AG04449 (cell line): Measurements from ENCODE around the gene B3GALT4.
A peak's percentile ranks its signal among the peaks of the same experiment; 100 is the strongest.

Experiments
- CTCF ChIA-PET: fragments of 350-600 bp; formaldehyde crosslinking; extraction: SDS; loops from one replicate; lab custom pipeline; 2021; ENCODE audit warnings: antibody characterized with exemption; lab: Yijun Ruan, JAX
- POLR2A ChIA-PET: fragments of 400-600, 350-600 bp; formaldehyde crosslinking; extraction: SDS; loops from one replicate; lab custom pipeline; 2020; ENCODE audit warnings: antibody characterized with exemption, inconsistent platforms; lab: Yijun Ruan, JAX
- DNase-seq: peaks from one replicate; pipeline ENCODE4 v3.0.0-alpha.2; 2010; ENCODE audit warnings: low read depth, low spot score
- H3K4me3 ChIP-seq: 2 replicates; pipeline ENCODE4 v1.5.1; 2011; ENCODE audit warnings: low read depth, mild to moderate bottlenecking, control low read depth, low read length
- CTCF ChIP-seq: IDR thresholded peaks from one replicate; pipeline ENCODE4 v1.5.1; 2011; ENCODE audit warnings: mild to moderate bottlenecking, moderate library complexity, low read length, control low read depth, inconsistent platforms; ENCODE audit not compliant: insufficient read depth; ENCODE audit errors: missing control alignments

Gene B3GALT4

DNA sequence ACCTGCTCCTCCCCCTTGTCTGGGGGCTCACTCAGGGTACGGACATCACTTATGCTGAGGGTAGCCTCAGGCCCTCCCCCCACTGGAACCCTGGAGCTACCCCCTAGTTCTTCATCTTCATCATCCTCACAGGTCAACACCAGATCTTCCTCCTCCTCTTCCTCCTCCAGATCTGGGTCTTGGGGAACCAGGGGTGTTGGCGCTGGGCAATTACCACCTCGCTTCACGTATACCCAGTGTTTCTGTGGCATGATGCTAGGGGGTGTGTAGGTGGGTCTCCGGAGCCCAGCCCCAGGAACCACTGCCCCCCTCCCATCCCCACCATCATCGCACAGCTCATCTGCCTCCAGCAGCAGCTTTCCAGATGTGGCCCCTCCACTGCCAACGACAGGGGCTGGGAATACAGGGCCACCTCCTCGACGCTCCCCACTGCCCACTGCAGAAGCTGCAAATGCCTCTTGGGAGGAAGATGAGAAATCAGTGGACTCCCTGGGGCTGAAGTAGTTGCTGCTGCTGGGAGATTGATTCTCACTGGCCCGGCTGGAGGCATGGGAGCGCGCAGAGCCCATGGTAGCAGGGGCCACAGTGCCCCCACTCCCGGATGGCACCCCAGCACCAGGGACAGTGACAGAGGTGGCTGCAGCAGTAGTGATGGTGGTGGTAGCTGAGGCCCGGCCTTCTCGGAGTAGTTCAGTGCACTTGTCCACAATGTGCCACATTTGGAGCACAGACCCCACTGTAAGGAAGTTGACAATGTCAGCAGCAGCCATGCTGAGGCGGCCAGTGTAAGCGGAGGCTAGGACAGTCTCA, 39.1 kb downstream of the B3GALT4 start:
- TF ChIP-seq CTCF, result no peak
- POLR2A ChIA-PET, result no interaction called here
- no peak overlapping the region for H3K4me3 ChIP-seq
- no peak for DNase-seq
- CTCF ChIA-PET, result interaction anchor here (0.8 to 4.0 kb wide), 2 partner anchors 16 to 75 kb away, joined by 3 to 14 read pairs; no protein-coding TSS in a partner anchor

- no peak for DNase-seq
- POLR2A ChIA-PET, result interaction anchor here (0.7 to 2.1 kb wide), 4 partner anchors 9 to 304 kb away, joined by 3 to 11 read pairs (median 4); partner anchors contain the start of genes ITPR3 and RGL2
Measured at GRCh38 chr6:33316603-33317418, 39.9 kb downstream of the B3GALT4 start.

DNA sequence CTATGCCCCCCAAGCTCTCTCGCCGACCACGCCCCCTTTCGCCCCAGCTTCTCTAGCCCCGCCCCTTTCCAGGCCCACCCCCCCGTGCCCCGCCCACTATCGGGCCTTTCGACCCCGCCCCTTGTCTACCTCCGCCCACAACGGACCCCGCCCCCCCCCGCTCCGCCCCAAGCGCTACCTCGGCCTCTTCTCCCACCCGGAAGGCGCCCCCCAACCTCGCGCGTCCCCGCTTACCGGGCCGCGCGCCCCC, 40.4 kb downstream of the B3GALT4 start:
- DNase-seq, result no peak
- TF ChIP-seq CTCF, result no peak
- ChIA-PET CTCF (interaction anchor here (0.9 to 4.0 kb wide), 3 partner anchors 18 to 73 kb away, joined by 3 to 14 read pairs (median 6); partner anchors contain the start of gene RGL2), POLR2A (interaction anchor here (0.7 to 2.1 kb wide), 7 partner anchors 9 to 346 kb away, joined by 3 to 11 read pairs (median 5); partner anchors contain the start of genes B3GALT4, ITPR3 and RGL2)
- H3K4me3 ChIP-seq, result peak overlapping the region; percentile 67

More at GRCh38 chr6:33316603-33317418, 39.9 kb downstream of the B3GALT4 start:
- no peak for TF ChIP-seq CTCF
- CTCF ChIA-PET, result interaction anchor here (0.8 to 4.0 kb wide), 4 partner anchors 17 to 74 kb away, joined by 3 to 14 read pairs (median 4); partner anchors contain the start of gene RGL2
- H3K4me3 ChIP-seq, result peak overlapping the region; percentile 67

- H3K4me3 ChIP-seq, result peak within 1 kb of the TSS; percentile 67
- DNase-seq, result peak; percentile 95
- TF ChIP-seq CTCF, result no peak
- ChIA-PET POLR2A (interaction anchor here (0.6 to 2.1 kb wide), 11 partner anchors 10 to 346 kb away, joined by 3 to 11 read pairs (median 3); partner anchors contain the start of genes B3GALT4, ITPR3, PFDN6 and RGL2), CTCF (interaction anchor here (1.1 to 4.0 kb wide), 5 partner anchors 18 to 108 kb away, joined by 3 to 14 read pairs (median 6); no protein-coding TSS in a partner anchor)
Measured at GRCh38 chr6:33317669-33318425, 40.9 kb downstream of the B3GALT4 start, which contains the start of gene ZBTB22. TSS of gene ZBTB22 (minus strand) at chr6:33317744. CDS start at chr6:33316916, 828 bp downstream.

GRCh38 chr6:33318426-33319073, 41.6 kb downstream of the B3GALT4 start:
- TF ChIP-seq CTCF, result no peak
- POLR2A ChIA-PET, result interaction anchor here (0.7 to 2.1 kb wide), 8 partner anchors 11 to 347 kb away, joined by 3 to 11 read pairs (median 4); partner anchors contain the start of genes PFDN6, RGL2 and WDR46
- peak overlapping the region; percentile 67 for H3K4me3 ChIP-seq
- CTCF ChIA-PET, result interaction anchor here (0.7 to 4.0 kb wide), 7 partner anchors 17 to 107 kb away, joined by 3 to 14 read pairs (median 6); no protein-coding TSS in a partner anchor
- no peak for DNase-seq
